NCI-H1048 (cell line): ENCODE results near the gene POTED.
"Not testable (repeated sequence)": the region's sequence is repeated elsewhere in the genome, so short reads cannot be mapped to it uniquely, and the experiment has no call there.

Source experiments
- DNase-seq: peaks from one replicate; lab custom pipeline; 2025; lab: John Stamatoyannopoulos, UW

POTED gene

GRCh38 chr21:13609477-13609876 is at the start of gene POTED:
POTED (plus strand) TSS chr21:13609777; CDS start chr21:13610229, 452 bp downstream.
- not testable (repeated sequence) for DNase-seq

GRCh38 chr21:13650101-13650500 is 40.5 kb downstream of the POTED start:
- DNase-seq = not testable (repeated sequence)

GRCh38 chr21:13651746-13652145 is 42.2 kb downstream of the POTED start:
- DNase-seq = not testable (repeated sequence)
